ENCODE results near the gene ZNF33B. TPM values are rescaled to one million over a fixed set of nuclear protein-coding genes. Genes with fewer than 3 reads are reported as not detected.

The ZNF33B gene
- total RNA-seq, 1 experiment from 2014 or later = 39.6 TPM

GRCh38 chr10:42646687-42647640 lies 8.6 kb upstream of the ZNF33B start:
- DNase-seq = no peak
- H2AFZ ChIP-seq (ENCODE audit: low read length) = no peak overlapping the region
- peaks cover 29% of the 10 kb centered on the region for H3K9me3 ChIP-seq (ENCODE audit: control insufficient read depth, low read depth, low read length)
- H3K23me2 ChIP-seq (ENCODE audit: insufficient read length, low read depth, low read length, poor library complexity, severe bottlenecking) = no peaks in the 10 kb centered on the region
- no peak overlapping the region for H3K27ac ChIP-seq (ENCODE audit: insufficient read length, low read depth, low read length)
- H4K91ac ChIP-seq (ENCODE audit: insufficient read length, low read depth, low read length) = no peak overlapping the region
- H4K8ac ChIP-seq (replicated peaks; ENCODE audit: insufficient read length, low read depth, low read length) = no peak overlapping the region
- no peak overlapping the region for H3K56ac ChIP-seq (ENCODE audit: insufficient read length, low read depth, low read length)
- no peak overlapping the region for H2BK15ac ChIP-seq (ENCODE audit: low read depth, low read length)
- no peak overlapping the region for H3T11ph ChIP-seq (ENCODE audit: low read length)
- H4K5ac ChIP-seq (ENCODE audit: insufficient read length, low read depth, low read length) = no peak overlapping the region
- H3K4me1 ChIP-seq (ENCODE audit: insufficient read depth, low read length) = no peaks in the 10 kb centered on the region
- Mint-ChIP-seq H3K4me1 (no peaks in the 10 kb centered on the region), H3K27ac (no peak overlapping the region), H3K36me3 (ENCODE audit: insufficient read depth in 1 of 3, low read depth in 3 of 3) (peaks cover 0 to 11% (median 0%) of the 10 kb centered on the region in 3 experiments; a peak in 3 of 7 replicates), H3K27me3 (ENCODE audit: low read depth) (peaks cover 9% of the 10 kb centered on the region), H3K4me3 (no peak overlapping the region), H3K9me3 (peaks cover 67 to 78% of the 10 kb centered on the region in 2 experiments)
- no peak overlapping the region for H2BK5ac ChIP-seq (ENCODE audit: insufficient read length, low read length)
- no peaks in the 10 kb centered on the region for H3K79me2 ChIP-seq (ENCODE audit: insufficient read depth, low read length)
- H3K4ac ChIP-seq (ENCODE audit: low read depth, low read length) = no peak overlapping the region
- H3K9ac ChIP-seq (ENCODE audit: extremely low read depth, insufficient read length, low read length) = no peak overlapping the region
- no peak overlapping the region for H3K4me2 ChIP-seq (ENCODE audit: insufficient read depth, insufficient read length, low read length)
- WGBS (ENCODE audit: extremely low coverage, insufficient read length, low lambda C conversion rate) = no CpG with 5 or more reads among the region's 11 CpGs
- no peak overlapping the region for H3K23ac ChIP-seq (ENCODE audit: insufficient read length, low read depth, low read length)
- TF ChIP-seq CTCF (conservative IDR thresholded peaks at IDR 0.05) = no peak
- H3K79me1 ChIP-seq (ENCODE audit: insufficient read depth, low read depth, low read length, poor library complexity, severe bottlenecking) = no peaks in the 10 kb centered on the region
- no peak overlapping the region for H2AK5ac ChIP-seq (ENCODE audit: insufficient read length, low read length)
- no peaks in the 10 kb centered on the region; the same call in 1 of the 2 replicates for H3K27me3 ChIP-seq (ENCODE audit: insufficient read depth, low read length)
- no peak overlapping the region for H2BK120ac ChIP-seq (ENCODE audit: low read depth, low read length, poor library complexity, severe bottlenecking)
- H3K14ac ChIP-seq (ENCODE audit: insufficient read depth, low read length) = no peak overlapping the region
- H2BK20ac ChIP-seq (ENCODE audit: low read depth, low read length, poor library complexity, severe bottlenecking) = no peak overlapping the region
- H4K20me1 ChIP-seq (ENCODE audit: control insufficient read depth, insufficient read depth, insufficient read length) = no peaks in the 10 kb centered on the region
- H3K18ac ChIP-seq (ENCODE audit: insufficient read length, low read depth, low read length) = no peak overlapping the region
- H2BK12ac ChIP-seq (ENCODE audit: insufficient read length, low read depth, low read length) = no peak overlapping the region

All from H9 (cell line).